HT-29 (cell line): ENCODE data around the gene AVPR1B. TPM values are rescaled to one million over a fixed set of nuclear protein-coding genes. Genes with fewer than 3 reads are reported as not detected.

Experiments used
- DNase-seq: peaks from one replicate; pipeline ENCODE4 v3.0.0-alpha.2; 2015; ENCODE audit warnings: low spot score
- total RNA-seq: library from RNA; depleted of rRNA; stranded (reverse); fragments of >200 nt; shearing (Covaris generic); gene quantifications from 2 replicates; pipeline ENCODE4 v1.2.3, GENCODE V29; 2014; rRNA removed

AVPR1B gene, protein sequence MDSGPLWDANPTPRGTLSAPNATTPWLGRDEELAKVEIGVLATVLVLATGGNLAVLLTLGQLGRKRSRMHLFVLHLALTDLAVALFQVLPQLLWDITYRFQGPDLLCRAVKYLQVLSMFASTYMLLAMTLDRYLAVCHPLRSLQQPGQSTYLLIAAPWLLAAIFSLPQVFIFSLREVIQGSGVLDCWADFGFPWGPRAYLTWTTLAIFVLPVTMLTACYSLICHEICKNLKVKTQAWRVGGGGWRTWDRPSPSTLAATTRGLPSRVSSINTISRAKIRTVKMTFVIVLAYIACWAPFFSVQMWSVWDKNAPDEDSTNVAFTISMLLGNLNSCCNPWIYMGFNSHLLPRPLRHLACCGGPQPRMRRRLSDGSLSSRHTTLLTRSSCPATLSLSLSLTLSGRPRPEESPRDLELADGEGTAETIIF
- total RNA-seq, result not detected in 2 replicates

DNA sequence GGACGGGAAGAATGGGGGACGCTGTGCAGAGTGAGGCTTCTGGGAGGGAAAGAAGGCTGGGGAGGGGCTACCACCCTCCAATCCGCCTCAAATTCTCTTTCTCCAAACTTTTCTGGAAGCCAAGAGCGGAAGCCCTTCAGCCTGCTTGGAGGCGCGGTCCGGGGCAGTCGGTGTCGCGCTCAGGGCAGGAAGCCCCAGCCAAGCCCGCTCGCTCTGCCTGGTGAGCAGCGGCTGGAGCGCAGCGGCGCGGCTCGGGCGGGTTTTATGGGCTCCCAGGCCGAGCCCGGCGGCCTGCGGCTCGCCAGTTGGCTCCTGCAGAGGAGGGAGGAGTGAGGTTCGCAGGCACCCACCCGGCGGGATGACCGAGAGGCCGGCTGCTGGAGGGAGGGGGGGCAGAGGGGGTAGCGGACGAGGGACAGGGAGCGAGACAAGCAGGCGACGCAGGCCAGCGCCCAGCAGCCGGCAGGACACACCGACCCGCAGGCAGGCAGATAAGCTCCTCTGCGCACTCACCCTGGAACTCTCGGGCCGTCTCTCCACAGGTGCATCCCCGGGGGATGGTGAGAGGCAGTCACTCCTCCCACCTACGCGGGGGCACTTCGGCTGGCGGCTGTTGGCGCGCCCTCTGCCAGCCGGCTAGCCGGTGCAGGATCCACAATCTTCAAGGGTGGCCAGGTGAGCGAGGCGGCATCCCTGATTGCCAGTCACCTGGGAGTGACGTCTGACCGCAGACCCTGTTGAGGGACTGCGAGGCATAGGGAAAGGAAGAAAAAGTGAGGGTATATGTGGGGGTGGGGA, at the start of gene AVPR1B:
Gene AVPR1B, minus strand, starts transcription at position 238 of the 798 bp plus-strand sequence. CDS start 498 bp downstream, outside the sequence.
- DNase-seq, result peak; percentile 38

DNA sequence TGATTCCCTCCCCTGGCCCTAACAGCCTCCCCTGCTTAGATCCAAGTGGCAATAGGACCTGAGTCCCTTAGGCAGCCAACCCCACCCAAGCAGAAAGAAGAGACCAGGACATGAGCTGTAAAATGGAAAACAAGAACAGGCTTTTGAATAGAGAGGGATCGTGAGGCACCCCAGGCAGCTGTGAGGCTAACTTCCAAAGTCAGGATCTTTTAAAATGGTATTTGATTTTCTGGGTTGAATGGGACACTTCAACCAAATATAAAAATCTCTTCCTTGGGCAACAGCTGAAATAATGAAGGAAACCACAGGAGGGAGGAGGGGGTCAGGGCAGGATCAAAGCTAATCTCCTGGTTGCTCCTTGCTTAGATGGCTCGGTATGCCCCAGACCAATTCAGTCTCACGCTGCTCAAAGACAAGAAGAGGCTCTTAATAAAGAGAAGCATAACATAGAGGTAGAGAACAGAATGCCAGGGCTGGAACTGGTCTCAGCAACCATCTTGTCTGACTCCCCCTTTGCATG, 28.6 kb upstream of the AVPR1B start:
- DNase-seq, result no peak

DNA sequence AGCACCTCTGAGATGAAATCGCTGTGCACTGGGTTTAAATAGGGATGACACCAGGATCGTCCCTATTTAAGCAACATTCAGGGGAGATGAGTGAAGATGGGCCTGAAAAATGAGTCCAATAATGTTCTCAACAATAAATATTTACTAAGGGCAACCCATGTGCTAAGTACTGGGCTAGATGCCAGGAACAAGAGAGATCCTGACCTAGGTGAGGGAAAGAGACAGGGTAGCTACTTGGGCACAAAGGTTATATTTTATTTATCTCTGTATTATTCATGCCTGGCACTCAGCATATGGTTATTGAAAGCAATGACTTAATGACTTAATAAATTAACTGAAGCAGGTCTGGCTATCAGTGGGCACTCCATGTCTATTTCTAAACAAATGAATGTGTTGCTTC, 27.4 kb upstream of the AVPR1B start:
- no peak for DNase-seq

DNA sequence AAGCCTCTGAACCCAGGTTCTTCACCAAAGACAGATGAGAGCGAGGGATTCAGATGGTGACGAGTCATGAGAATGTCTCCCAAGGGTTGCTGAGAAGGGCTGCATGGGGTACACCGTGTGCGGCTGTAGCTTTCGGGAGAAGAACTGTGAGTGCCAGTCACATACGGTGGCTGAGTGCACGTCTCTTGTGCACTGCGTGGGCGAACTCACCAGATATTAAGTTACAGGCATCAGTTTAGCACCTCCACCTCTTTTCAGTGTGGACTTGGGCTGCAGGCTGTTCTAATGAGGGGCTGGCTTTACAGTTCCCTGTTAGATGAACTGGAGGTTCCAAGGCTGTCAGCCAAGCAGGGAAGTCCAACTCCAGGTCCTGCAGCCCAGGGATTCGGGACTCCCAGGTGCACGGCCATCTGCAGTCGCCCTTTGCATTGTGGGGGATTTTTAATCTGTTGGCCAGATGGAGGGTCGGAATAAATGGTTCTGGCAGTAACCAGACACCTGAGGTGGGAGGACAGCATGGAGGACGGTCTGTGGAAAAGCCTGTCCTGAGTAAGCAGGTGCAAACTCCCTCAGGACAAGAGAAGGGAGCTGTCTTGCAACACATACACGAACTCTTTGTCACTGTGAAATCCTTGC, 26.5 kb upstream of the AVPR1B start:
- DNase-seq, result no peak

DNA sequence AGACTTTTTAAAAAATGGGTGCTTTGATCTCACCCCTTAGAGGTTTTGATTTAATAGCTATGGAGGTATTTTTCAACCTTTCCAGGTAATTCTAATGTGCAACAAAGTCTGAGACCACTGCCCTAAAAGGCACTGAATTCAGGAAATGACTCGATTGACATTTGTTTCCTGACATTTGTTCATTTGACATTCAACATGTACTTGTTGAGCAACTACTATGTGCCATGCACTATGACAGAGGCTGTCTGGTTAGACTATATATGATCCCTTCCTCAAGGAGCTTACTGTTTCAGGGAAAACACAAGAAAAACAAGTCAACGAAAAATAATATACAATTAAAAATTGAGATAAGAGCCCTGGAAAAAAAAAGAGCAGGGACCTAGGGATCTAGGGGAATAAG, 25.6 kb upstream of the AVPR1B start:
- DNase-seq, result no peak

DNA sequence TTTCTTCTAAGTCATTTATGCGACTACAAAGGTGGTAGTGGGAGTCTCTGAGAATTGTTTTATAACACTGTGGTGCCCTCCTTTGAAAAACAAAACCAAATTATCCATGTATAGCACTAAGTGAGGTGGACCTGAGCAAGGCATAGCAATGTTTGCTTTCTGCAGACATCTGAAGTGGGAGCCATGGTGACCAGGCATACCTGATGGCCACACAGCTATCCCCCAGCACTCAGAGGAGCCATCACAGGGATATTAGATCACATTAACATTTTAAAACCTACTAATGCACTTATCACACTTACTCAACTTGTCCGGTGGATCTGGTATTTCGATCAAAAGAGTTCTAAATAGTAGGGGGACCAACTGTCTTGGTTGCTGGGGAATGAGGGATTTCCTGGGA, 24.8 kb upstream of the AVPR1B start:
- DNase-seq, result no peak

DNA sequence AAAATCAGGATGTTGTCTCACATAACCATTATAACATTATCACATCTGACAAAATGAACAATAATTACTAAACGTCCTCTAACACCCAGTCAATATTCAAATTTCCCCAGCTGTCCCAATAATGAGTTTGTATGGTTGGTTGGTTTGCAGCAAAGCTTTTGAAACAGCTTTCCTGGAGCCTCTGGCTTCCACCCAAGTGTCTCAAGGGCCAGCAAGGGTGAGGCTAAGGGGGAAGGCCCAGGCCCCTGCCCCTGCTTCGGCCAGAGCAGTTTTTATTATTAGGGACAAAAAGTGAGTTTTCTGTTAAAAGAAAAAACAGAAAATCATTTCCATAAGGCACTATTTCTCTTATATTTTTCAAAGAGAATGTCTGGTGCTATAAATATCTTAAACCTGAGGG, 19.1 kb upstream of the AVPR1B start:
- DNase-seq, result no peak

DNA sequence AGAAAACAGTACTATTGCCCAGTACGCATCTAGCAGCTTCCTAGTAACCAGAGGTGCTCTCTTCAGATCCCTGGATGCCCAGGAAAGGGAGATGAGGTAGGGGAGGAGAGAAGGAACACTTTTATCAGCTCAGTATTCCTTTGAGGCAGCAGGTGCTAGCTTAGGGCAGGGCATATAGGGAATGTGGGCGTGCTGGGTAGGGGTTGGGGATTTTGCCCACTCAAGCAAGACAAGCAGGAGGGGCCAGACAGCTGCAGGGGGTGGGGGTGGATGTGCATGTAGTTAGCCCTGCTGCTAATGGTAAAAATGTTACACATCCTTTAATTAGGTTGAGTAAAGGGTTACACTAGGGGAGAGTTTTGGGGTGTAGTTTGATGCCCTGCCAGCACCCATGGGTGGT, 18.1 kb upstream of the AVPR1B start:
- no peak for DNase-seq

DNA sequence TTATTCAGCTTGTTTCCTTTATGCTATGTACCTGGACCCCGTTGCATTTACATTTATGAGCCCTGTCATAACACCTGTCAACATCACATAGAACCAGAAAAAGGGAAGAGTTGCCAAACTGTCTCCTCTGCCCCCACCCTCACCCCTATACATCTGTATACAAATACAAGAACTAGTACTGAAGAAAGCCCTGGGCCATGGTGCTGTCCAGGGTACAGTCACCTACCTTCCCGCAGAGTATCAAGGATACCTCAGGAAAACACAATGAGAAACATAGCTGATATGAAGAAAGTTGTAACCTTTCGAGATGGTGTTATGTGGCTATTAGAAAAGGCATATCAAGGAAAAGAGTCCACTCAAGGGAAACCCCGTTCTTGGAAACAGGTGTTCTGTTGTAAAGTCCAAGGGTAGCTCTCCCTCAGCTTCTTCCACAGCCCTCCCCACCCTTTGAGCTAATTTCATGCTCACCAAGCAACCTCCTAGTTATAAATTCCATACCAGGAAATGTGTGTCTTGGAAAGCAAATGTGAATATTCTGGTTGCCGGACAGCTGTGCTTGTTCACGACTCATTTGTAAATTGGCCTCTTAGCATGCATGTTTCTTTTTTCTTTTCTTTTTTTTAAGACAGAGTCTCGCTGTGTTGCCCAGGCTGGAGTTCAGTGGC, 16.7 kb upstream of the AVPR1B start:
- no peak for DNase-seq

DNA sequence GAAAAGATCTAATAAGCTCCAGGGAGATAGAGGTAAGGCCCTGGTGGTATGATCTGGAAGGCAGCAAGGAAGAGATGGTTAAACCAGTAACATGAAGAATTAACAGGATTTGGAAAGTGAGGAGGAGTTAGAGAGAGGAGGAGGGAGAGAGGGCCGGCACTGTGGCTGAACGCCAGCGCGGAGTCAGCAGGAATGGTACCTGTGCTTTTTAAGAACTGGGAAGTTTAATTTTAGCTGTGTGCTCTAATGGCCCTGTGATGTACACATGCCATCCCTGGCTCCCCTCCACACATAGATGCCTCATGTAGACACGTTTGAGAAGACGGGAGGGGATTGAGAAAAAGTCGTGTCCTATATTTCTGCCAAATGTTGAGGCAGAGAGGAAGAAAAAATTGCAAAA, 13.8 kb upstream of the AVPR1B start:
- no peak for DNase-seq

DNA sequence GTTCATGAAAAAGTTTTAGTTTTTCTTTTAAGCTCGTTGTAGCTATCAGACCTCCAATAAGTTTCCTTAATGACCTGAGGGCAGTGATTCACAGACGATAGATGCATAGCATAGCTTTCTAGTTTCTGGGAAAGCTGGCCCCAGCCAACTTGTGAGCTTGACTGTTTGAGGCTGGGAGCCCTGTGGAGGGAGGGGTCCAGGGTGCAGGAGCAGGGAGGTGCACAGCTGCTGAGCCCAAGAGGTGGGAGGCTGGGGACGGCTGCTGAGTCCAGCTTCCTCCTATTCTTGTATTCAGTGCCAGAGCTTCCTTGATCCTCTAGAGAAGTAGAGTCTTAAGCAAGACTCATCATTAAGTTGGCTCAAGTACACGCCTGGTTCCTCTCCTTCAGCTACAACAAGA, 11.0 kb upstream of the AVPR1B start:
- no peak for DNase-seq

DNA sequence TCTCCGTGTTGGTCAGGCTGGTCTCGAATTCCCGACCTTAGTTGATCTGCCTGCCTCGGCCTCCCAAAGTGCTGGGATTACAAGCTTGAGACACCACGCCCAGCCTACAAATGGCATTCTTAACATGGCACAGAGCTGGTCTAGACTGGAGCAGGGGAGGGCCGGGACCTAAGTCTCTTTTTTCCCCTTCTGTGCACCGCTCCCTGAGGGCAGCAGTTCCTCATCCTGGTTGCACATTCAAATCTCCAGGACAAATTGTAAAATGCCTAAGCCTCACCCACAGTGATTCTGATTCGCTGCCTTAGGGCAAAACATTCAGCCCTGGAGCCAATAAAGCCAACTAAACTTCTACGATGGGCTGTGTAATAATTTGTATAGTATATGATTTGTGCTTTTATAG, 10.1 kb upstream of the AVPR1B start:
- no peak for DNase-seq

DNA sequence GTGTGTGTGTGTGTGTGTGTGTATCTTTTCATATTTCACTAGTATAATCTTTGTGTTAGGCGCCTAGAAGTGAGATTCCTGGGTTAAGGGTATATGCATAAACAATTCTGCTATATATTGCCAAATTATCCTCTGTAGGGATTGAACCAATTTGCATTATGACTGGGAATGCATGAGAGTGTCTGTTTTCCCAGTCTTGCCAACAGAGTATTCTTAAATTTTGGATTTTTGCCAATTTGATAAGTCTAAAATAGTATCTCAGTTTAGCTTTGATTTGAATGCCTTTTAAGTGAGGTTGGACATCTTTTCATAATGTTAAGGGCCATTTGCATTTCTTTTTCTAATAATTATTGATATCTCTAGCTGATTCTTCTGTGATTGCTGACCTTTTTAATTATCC, 8.2 kb upstream of the AVPR1B start:
- DNase-seq, result no peak

DNA sequence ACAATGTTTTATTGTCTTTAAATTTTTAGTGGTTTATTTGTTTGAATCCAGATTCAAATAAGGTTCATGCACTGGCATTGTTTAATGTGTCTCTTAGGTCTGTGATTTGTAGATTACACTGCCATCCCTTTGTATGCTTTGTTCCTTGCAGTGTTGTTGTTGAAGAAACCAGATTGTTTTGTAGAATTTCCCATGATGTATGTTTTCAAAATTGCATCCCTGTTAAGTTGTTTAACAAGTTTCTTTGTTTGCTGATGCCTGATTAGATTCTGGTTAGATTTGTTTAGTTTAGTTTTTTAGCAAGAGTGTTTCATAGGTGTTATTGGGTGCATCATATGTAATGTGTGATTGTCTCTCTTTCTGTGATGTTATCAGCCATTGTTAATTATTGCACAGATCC, 5.5 kb upstream of the AVPR1B start:
- no peak for DNase-seq

DNA sequence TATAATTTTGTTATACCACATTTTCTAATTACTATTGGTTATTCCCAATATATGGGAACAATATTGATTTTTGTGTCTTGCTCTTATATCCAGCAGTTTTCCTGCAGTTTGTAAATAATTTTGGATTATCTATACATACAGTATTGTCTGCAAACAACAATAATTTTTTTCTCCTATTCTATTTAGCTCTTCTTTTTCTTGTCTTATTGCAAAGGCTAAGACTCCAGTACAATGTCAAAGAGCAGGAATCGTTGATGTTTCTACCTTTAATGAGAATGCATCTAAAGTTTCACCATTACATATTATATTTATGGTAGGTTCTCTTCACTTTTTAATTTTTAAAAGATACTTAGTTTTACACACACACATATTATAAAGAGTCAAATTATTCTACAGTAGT, 4.1 kb upstream of the AVPR1B start:
- no peak for DNase-seq

DNA sequence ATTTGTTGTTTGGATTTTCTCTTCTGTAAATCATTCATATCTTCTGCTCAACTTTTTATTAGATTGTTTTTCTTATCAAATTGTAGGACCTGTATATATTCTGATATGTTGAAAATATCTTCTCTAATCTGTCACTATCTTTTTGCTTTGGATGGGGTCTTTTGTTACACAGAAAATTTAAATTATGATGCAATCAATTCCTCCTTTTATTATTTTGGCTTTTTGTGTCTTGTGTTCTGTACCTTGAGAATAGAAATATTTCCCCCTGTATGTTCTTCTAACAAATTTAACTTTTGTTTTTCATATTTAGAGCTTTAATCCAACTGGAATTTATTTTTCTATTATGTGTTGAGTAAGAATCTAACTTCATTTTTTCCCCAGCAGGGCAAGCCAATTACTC, 3.2 kb upstream of the AVPR1B start:
- no peak for DNase-seq

DNA sequence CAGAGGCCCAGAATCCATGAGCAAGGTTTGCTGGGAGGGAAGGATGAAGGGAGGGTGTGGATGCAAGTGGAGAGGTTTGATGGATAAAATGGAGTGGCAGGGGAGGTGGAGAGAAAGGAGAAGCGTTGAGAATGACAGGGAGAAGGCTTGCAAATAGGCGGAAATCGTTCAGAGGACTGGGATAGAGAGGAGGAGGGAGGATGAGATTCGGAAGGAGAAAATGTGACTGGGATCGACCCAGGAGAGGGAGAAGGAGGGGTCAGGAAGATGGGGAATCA, 376 bp downstream of the AVPR1B start:
- DNase-seq, result no peak

DNA sequence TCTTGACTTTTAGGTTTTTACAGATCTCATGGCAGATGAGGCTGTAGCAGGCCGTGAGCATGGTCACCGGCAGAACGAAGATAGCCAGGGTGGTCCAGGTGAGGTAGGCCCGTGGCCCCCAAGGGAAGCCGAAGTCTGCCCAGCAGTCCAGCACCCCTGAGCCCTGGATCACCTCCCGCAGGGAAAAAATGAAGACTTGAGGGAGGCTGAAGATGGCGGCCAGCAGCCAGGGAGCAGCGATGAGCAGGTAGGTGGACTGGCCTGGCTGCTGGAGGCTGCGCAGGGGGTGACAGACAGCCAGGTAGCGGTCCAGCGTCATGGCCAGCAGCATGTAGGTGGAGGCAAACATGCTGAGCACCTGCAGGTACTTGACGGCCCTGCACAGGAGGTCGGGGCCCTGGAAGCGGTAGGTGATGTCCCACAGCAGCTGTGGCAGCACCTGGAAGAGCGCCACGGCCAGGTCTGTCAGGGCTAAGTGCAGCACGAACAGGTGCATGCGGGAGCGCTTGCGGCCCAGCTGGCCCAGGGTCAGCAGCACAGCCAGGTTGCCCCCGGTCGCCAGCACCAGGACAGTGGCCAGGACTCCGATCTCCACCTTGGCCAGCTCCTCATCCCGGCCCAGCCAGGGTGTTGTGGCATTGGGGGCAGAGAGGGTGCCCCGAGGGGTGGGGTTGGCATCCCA, 856 bp downstream of the AVPR1B start:
- DNase-seq, result no peak

DNA sequence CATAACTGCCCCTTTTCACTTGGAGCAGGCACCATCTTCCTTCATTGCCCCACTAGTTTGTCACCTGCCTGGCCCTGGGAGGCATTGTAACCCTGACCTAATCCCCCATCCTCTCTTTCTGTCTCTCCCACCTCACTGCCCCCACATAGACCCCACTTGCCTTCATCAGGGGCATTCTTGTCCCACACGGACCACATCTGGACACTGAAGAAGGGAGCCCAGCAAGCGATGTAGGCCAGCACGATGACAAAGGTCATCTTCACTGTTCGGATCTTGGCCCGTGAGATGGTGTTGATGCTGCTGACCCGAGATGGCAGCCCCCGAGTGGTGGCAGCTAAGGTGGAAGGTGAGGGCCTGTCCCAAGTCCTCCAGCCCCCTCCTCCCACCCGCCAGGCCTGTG, 1.4 kb downstream of the AVPR1B start:
- no peak for DNase-seq

DNA sequence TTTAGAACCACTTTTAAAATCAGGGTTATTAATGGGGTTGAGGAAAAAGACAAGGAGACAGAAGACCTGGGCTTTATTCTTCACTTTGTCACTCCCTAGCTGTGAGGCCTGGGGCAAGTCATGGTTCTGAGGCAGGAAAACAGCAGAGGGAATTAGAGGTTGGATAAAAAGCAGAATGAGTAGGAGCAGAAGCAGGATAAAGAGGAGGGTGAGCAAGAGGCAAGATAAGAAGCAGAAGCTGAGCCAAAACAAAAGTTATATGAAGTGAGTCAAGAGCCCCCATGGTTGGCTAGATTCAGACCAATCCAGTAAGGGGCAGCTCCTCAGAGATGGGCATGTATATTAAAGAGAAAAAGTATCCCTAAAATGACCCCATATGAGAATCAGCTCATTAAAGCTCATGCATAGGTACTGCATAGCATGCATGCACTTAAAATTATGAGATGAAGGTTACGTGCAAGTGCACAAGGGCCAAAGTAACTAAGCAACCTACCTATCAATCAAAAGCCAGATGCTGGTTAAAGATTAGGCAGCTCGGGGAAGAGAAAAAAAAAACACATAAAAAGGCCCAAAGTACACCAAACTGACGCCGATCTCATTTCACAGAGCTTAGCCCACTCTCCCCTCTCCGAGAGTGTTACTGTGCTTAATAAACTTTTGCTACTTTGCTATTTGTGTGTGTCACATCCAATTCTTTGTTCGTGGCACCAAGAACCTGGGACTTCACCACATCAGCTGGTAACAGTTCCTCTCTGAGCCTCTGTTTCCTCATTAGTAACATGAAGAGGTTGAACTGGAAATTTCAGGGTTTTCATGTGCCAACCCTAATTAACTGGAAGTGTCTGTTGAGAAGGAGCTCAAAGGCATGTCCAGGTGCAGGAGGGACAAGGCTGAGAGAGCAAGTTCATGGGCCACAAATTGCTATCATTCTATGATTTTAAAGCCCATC, 2.2 kb downstream of the AVPR1B start:
- DNase-seq, result no peak
